ENCODE data around the gene VEGFA.

- TF ChIP-seq EZH2 (IDR thresholded peaks at IDR 0.05; ENCODE audit: low read depth) (no peak), CTCF (conservative IDR thresholded peaks at IDR 0.05) (no peak)
These were observed 28.9 kb downstream of the VEGFA start for GRCh38 chr6:43798688-43799444.

All from PC-9 (cell line).